ENCODE measurements around the gene MOCS3.

Gene MOCS3

DNA sequence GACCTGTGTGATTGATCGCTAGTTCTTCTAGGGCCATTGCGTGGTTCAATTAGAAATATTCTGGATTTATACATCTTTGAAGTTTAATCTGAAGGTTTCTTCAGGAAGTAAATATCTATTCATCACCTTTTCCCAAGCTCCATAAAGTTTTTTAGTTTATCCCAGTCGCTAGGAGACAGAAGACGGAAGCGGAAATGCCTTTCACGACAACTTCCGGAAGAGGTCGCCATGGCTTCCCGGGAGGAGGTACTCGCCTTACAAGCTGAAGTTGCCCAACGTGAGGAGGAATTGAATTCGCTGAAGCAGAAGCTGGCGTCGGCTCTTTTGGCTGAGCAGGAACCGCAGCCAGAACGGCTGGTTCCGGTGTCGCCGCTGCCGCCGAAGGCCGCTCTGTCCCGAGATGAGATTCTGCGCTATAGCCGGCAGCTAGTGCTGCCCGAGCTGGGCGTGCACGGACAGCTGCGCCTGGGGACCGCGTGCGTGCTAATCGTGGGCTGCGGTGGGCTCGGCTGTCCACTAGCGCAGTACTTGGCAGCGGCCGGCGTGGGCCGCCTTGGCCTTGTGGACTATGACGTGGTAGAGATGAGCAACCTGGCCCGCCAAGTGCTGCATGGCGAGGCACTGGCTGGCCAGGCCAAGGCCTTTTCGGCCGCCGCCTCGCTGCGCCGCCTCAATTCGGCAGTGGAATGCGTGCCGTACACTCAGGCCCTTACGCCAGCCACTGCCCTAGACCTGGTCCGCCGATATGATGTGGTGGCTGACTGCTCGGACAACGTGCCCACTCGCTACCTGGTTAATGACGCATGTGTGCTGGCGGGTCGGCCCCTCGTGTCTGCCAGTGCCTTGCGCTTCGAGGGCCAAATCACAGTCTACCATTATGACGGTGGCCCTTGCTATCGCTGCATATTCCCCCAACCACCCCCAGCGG lies at the start of gene MOCS3:
TSS of gene MOCS3 (plus strand) at position 204 of the 928 bp plus-strand sequence. CDS start at position 229, 25 bp downstream.
- DNase-seq, result peak; percentile 82

DNA sequence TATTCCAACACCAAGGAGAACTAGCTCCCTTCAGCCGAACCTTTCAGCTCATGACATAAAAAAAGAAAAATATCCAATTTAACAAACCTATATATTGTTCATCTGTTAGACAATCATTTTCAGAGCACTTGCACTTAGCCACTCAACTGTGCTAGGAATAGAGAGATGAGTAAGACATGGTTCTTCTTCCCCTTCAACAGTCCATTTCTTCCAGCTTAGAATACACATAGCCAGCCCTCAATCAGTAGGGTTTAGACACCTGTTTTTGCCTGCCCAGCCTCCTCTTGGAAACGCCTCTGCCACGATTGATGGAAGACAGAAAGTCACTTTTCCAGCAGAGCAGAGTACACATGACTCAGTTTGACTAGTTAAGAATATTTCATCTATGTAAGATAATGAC lies 49.2 kb upstream of the MOCS3 start:
- DNase-seq, result no peak

GRCh38 chr20:50911030-50911429 lies 47.6 kb upstream of the MOCS3 start:
- no peak for DNase-seq

DNA sequence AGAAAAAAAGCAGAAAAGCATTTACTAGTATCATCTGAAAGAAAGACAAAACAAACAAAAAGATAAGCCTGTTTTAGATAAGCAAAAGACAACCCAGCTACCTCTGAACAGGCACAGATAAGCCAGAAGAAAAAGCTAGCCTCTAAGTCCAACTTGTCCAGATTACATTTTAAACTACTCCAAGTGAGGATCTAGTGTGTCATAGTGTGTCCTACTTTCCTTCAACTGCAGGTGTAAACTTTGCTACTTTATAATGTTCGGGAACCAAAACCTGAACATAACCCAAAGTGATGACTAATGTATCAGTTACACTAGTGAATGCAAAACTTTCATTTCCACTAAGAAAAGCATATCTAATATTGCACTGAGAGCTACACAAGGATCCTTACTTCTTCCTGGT lies 46.9 kb upstream of the MOCS3 start:
- DNase-seq, result no peak

DNA sequence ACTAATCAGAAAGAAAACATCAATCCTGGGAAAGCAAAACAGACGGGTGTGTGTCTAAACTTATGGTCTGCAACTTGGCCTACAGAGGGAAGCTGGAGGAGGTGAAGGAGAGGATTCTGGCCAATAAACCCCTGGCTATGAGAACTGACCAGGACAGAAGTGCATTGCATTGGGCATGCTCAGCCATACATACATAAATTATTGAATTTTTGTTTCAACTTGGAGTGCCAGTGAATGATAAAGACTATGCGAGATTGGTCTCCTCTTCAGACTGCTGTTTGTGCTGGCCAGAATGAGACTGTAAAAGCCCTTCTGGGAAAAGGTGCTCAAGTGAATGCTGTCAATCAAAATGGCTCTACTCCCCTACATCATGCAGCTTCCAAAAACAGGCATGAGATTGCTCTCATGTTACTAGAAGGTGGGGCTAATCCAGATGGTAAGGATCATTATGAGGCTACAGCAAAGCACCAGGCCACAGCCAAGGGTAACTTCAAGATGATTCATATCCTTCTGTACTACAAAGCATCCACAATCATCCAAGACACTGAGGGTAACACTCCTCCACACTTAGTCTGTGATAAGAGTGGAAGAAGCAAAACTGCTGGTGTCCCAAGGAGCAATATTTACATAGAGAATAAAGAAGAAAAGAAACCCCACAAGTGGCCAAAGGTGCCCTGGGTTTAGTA lies 44.8 kb upstream of the MOCS3 start:
- no peak for DNase-seq

DNA sequence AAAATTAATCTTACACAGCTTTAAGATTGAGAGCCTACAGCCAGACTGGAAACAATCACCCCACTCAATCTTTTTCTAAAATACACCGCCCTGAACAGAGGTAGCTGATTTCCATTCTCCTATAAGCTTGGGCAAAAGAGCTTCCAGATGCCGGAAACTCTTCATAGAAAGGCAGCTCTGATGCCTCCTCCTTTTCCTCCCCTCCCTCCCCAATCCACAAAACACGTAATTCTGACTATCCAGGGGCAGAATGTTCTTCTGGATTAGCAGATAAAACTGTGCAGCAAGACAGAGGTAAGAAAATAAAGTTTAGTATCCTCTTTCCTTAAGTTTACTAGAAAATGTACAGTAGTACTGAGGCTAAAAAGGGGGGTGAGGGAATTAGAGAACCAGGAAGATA lies 43.2 kb upstream of the MOCS3 start:
- DNase-seq, result no peak

DNA sequence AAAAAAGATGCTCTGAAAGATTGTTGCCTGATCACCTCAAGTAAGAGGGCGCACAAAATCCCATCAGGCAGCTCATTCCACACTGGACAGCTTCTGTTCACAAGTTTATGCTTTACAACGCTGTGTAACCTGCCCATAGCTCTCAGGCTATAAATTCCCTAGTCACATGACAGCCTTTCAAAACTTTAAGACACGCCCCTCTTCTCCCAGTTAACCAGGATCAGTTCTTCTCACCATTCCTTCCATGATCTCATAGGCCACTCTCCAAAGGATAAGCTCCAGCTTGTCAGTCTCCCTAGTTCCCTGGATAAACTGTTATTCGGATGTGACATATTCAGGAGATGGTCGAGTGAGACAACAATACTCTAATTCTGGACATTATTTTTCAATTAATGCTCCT lies 42.4 kb upstream of the MOCS3 start:
- no peak for DNase-seq

- no peak for DNase-seq
Measured at GRCh38 chr20:50916934-50917333, 41.7 kb upstream of the MOCS3 start.

DNA sequence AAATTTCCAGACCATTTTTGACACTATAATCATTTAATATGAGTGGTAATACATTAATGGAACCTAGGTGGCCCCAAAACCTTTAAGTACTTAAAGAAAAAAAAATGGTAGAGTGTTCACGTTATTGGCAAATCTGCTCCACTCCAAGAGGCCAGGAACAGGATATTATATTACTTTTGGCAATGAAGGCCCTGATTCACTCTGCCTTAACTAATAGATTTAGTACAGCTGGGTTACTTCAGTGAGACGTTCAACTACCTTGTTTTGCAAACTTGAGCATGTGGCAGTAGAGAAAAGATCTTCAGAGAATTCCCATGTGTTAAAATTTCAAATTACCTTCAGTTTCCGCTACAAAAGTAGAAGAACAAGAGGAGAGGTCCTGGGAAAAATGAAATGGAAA lies 40.2 kb upstream of the MOCS3 start:
- no peak for DNase-seq

GRCh38 chr20:50919567-50919966 lies 39.1 kb upstream of the MOCS3 start:
- no peak for DNase-seq

DNA sequence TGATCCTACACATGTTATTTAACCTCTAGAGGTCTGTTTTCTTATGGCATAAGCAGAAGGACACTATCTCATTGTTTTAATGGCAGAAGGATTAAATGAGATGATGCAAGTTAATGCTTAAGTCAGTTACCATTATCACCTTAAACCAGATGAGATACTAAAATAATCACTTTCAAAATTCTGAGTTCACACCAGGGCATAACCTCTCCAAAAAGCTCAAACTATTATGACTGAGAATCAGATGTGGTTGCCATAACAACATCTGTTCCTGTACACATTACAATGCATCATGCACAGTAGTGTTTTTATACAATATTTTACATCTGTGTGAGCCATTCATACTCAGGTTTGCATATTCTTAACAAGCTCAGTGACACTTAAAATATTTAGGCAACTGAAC lies 37.6 kb upstream of the MOCS3 start:
- no peak for DNase-seq

GRCh38 chr20:50921803-50922501 lies 36.7 kb upstream of the MOCS3 start:
- no peak for DNase-seq

DNA sequence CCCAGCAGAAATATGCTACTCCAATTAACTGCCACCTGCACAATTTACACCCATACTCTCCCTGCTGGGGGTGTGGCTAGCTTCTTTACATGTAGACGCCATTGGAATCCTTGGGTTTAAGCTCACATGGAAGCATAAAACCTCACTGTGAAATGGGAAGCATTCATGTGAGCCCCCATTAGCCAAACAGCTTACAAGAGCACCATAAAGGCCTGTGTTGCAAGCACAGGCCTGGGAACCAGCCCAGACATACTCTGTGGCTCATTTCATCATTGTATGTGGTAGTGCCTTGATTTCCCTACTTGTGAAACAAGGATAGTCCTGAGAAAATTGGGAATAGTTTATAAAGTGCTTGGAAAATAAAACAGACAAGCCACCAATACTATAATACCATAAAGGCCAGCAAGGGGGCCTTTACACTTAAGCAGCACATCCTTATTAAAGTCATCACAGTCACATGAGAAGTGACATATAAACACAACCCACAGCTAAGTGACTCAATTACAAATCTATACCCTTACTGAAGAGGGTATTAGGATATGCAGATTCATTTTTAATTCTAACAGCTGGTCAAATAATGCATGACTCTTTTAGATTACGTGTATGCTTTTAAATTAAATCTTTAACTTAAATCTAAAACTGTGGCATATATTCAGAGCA lies 34.2 kb upstream of the MOCS3 start:
- DNase-seq, result no peak

DNA sequence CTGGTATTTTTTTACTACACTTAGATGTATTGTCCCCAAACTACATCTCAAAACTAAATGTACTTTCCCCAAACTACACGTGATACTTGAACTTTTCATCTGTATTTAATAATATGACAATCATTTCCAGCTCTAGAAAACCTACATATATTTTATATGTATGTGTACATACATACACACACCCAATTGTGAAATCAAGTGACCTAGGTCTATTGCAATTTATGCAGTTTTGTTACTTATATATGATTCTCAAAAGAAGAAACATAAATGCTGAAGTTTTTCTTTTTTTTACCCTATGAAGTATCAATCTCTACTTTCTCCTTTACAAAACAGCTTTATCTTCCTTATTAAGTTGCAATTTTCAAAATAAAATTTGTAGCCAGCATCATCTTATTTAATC lies 32.1 kb upstream of the MOCS3 start:
- no peak for DNase-seq

GRCh38 chr20:50928469-50928868 lies 30.1 kb upstream of the MOCS3 start:
- DNase-seq, result no peak

DNA sequence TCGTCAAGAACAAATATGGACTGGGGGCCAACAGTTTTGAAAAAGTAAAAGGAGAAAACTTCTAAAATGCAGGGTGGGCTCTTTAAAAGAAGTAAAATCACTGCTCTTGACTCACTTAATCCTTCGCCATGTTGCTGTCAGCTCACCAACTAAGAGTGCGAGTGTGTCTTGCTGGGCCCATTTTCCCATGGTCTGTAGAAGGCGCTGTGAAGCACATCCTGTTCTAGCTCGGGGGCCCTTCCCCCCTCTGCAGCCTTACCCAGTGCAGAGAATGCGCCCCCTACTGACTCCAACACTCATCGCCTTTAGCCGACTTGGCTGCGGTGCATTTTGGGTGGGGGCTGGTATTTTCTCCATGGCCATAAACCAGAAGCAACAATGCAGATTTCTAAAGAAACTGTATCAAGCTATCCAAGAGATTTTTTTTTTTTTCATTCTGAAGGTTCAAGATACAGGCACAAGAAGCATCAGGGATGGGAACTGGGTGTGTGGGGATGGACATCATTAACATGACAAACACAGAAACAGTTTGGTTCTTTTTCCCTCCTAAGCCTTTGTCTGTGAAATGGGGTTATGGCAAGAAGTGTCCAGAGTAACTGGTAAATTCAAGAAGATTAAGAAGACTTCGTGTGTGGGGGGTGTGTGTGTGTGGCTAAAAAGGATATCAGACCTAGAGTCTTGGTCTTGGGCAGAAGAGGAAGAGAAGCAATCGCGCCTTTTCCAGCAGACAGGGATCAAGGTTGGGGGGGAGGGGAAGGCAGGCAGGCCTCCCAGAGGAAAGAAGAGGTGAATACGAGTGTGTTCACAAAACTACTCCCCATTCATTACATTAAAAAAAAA lies 29.1 kb upstream of the MOCS3 start:
- DNase-seq, result peak; percentile 82

GRCh38 chr20:50930139-50930975 lies 28.3 kb upstream of the MOCS3 start:
- no peak for DNase-seq

DNA sequence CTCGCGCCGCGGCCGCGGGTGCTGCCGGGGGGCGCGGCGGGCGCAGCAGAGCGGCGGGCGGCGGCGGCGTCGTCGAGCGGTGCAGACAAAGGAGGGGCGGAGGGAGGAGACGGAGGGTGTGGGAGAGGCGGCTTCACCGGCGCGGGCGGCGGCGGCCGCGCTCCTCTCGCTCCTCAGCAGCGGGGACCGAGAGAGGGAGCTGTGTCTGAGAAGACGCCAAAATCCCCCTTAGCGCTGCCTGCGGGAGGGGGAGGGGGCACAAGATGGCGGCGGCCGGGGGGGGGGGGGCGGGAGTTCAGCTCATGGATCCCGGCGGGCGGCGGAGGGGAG lies 27.7 kb upstream of the MOCS3 start:
- DNase-seq, result no peak

DNA sequence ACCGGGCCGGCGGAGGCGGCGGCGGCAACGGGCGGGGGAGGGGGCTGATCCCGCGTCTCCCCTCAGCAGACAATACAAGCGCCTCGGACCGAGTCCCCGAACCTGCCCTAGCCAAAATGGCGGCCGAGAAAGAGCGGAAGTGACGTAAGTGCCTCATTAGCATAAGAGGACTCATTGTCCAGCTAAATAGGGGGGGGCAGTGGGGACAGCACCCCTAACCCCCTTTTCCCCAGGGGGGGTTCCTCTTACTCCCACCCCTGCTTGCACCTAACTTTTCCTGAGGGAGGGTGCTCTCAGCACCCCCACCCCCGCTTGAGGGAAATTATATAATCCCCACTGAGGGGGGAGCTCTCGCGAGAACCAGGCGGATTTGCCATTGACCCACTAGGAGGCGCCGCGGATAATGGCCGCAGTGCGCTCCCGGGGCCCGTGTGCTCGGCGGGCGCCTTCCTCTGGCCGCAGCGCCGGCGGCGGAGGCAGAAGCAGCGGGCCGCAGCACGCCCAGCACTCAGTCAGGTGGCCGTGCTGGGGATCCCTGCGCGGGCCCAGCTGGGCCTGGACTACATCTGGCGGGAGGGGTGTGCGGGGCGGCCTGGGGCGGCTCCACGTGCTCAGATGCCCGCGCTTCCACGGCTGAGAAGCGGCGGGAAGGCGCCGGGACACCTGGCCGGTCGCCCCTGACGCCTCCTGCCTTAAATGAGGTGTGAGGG lies 27.2 kb upstream of the MOCS3 start, which contains the start of gene ADNP:
TSS of gene ADNP (minus strand) at position 132 of the 710 bp plus-strand sequence. CDS start 27,441 bp downstream, outside the sequence.
- DNase-seq, result peak; percentile 72

GRCh38 chr20:50932016-50932485 lies 26.6 kb upstream of the MOCS3 start:
- no peak for DNase-seq

Measured in SIG-M5 (cell line).